ENCODE results near the gene GGT7. TPM values are rescaled to one million over a fixed set of nuclear protein-coding genes. Genes with fewer than 3 reads are reported as not detected.
A peak's percentile ranks its signal among the peaks of the same experiment; 100 is the strongest.
"Not testable (repeated sequence)": the region's sequence is repeated elsewhere in the genome, so short reads cannot be mapped to it uniquely, and the experiment has no call there.

GGT7 gene
- total RNA-seq, 1 experiment from 2014 or later = 1.5 TPM

GRCh38 chr20:34915131-34915530 is 42.5 kb upstream of the GGT7 start:
- ChIA-PET CTCF (no interaction called here), POLR2A (ENCODE audit: unreplicated experiment) (no interaction called here)
- Histone ChIP-seq H3K9me3 (ENCODE audit: low read length) (no peaks in the 10 kb centered on the region), H3K4me2 (ENCODE audit: low read length) (no peak overlapping the region), H3K36me3 (ENCODE audit: low read depth, low read length) (peaks cover 11% of the 10 kb centered on the region; the same call in 1 of the 2 replicates), H4K20me1 (ENCODE audit: low read length) (no peaks in the 10 kb centered on the region), H3K27ac (ENCODE audit: low read length) (no peak overlapping the region), H3K9me2 (replicated peaks; ENCODE audit: low read length) (no peaks in the 10 kb centered on the region), H3K4me1 (ENCODE audit: insufficient read depth, low read length) (peaks cover 12% of the 10 kb centered on the region), H2AFZ (ENCODE audit: low read length) (no peak overlapping the region), H3K27me3 (ENCODE audit: low read length) (no peaks in the 10 kb centered on the region), H3K79me2 (ENCODE audit: low read length) (no peaks in the 10 kb centered on the region), H3K9ac (ENCODE audit: low read length) (no peak overlapping the region), H3K4me3 (ENCODE audit: low read length) (no peak overlapping the region), H3F3A (ENCODE audit: low read length, unreplicated experiment) (no peaks in the 10 kb centered on the region)
- BruUV-seq (replicated peaks) = no TSS peak
- ATAC-seq (no peak), DNase-seq (no peak)
- no peak for TF ChIP-seq EZH2 (IDR thresholded peaks at IDR 0.05; ENCODE audit: low read length, unreplicated experiment)
- TF ChIP-seq EZH2phosphoT487 (IDR thresholded peaks at IDR 0.05; ENCODE audit: borderline replicate concordance, low read length) = no peak
- TF ChIP-seq CTCF (conservative IDR thresholded peaks at IDR 0.05; ENCODE audit: low read depth, low read length) = no peak
- intact Hi-C loops (cut with micrococcal nuclease) = no loop called here

- Histone ChIP-seq H4K20me1 (ENCODE audit: low read length) (no peaks in the 10 kb centered on the region), H3K9ac (ENCODE audit: low read length) (peak overlapping the region; percentile 63), H3K27me3 (ENCODE audit: low read length) (no peaks in the 10 kb centered on the region), H3K36me3 (ENCODE audit: low read depth, low read length) (0 out of 2 replicates have a peak, but pooled peaks cover 4% of the 10 kb centered on the region), H3F3A (ENCODE audit: low read length, unreplicated experiment) (peaks cover 6% of the 10 kb centered on the region), H2AFZ (ENCODE audit: low read length) (no peak overlapping the region), H3K27ac (ENCODE audit: low read length) (peak overlapping the region; percentile 94), H3K79me2 (ENCODE audit: low read length) (no peaks in the 10 kb centered on the region; the same call in 1 of the 2 replicates), H3K4me1 (ENCODE audit: insufficient read depth, low read length) (peaks cover 23% of the 10 kb centered on the region), H3K9me3 (ENCODE audit: low read length) (no peaks in the 10 kb centered on the region), H3K4me3 (ENCODE audit: low read length) (no peak overlapping the region), H3K4me2 (ENCODE audit: low read length) (peak overlapping the region; percentile 60), H3K9me2 (replicated peaks; ENCODE audit: low read length) (no peaks in the 10 kb centered on the region)
- ChIA-PET POLR2A (ENCODE audit: unreplicated experiment) (interaction anchor here (0.6 kb wide), 2 partner anchors 369 to 712 kb away, joined by 3 to 4 read pairs; no protein-coding TSS in a partner anchor), CTCF (interaction anchor here (0.6 to 0.9 kb wide), 2 partner anchors 48 to 61 kb away, joined by 4 to 6 read pairs; partner anchors contain the start of genes GSS and MYH7B)
- ATAC-seq (peak; percentile 99), DNase-seq (peak; percentile 100)
- intact Hi-C loops (cut with micrococcal nuclease) = loop anchor here (1.0 to 2.0 kb wide), 3 partner anchors 14 to 47 kb away; partner anchors contain the start of genes ACSS2, GSS and MYH7B
- no peak for TF ChIP-seq EZH2 (IDR thresholded peaks at IDR 0.05; ENCODE audit: low read length, unreplicated experiment)
- TF ChIP-seq CTCF (conservative IDR thresholded peaks at IDR 0.05; ENCODE audit: low read depth, low read length) = no peak
- no peak for TF ChIP-seq EZH2phosphoT487 (IDR thresholded peaks at IDR 0.05; ENCODE audit: borderline replicate concordance, low read length)
- BruUV-seq (replicated peaks) = no TSS peak
These were observed 35.2 kb upstream of the GGT7 start for GRCh38 chr20:34907616-34908469.

GRCh38 chr20:34904202-34904621 is 31.6 kb upstream of the GGT7 start:
- H3K79me2 ChIP-seq (ENCODE audit: low read length) = no peaks in the 10 kb centered on the region; the same call in 1 of the 2 replicates
- BruUV-seq (replicated peaks) = no TSS peak
- no peak overlapping the region for H3K27ac ChIP-seq (ENCODE audit: low read length)
- TF ChIP-seq CTCF (conservative IDR thresholded peaks at IDR 0.05; ENCODE audit: low read depth, low read length) (no peak), EZH2 (IDR thresholded peaks at IDR 0.05; ENCODE audit: low read length, unreplicated experiment) (no peak), EZH2phosphoT487 (IDR thresholded peaks at IDR 0.05; ENCODE audit: borderline replicate concordance, low read length) (no peak)
- no peaks in the 10 kb centered on the region for H3K27me3 ChIP-seq (ENCODE audit: low read length)
- H2AFZ ChIP-seq (ENCODE audit: low read length) = no peak overlapping the region
- DNase-seq = no peak
- CTCF ChIA-PET = no interaction called here
- ATAC-seq = no peak
- H3K9me2 ChIP-seq (replicated peaks; ENCODE audit: low read length) = no peaks in the 10 kb centered on the region
- H3K4me3 ChIP-seq (ENCODE audit: low read length) = no peak overlapping the region
- H3F3A ChIP-seq (ENCODE audit: low read length, unreplicated experiment) = peaks cover 6% of the 10 kb centered on the region
- H4K20me1 ChIP-seq (ENCODE audit: low read length) = no peaks in the 10 kb centered on the region
- POLR2A ChIA-PET (ENCODE audit: unreplicated experiment) = no interaction called here
- intact Hi-C loops (cut with micrococcal nuclease) = no loop called here
- H3K9me3 ChIP-seq (ENCODE audit: low read length) = no peaks in the 10 kb centered on the region
- H3K4me2 ChIP-seq (ENCODE audit: low read length) = no peak overlapping the region
- no peak overlapping the region for H3K9ac ChIP-seq (ENCODE audit: low read length)
- H3K4me1 ChIP-seq (ENCODE audit: insufficient read depth, low read length) = peaks cover 25% of the 10 kb centered on the region
- H3K36me3 ChIP-seq (ENCODE audit: low read depth, low read length) = peaks cover 6% of the 10 kb centered on the region; the same call in 1 of the 2 replicates

GRCh38 chr20:34898731-34899130 is 26.1 kb upstream of the GGT7 start:
- CTCF ChIA-PET; H3F3A ChIP-seq (ENCODE audit: low read length, unreplicated experiment); H3K27ac ChIP-seq (ENCODE audit: low read length); H4K20me1 ChIP-seq (ENCODE audit: low read length); H3K27me3 ChIP-seq (ENCODE audit: low read length); H3K9me3 ChIP-seq (ENCODE audit: low read length); H3K4me2 ChIP-seq (ENCODE audit: low read length); intact Hi-C loops (cut with micrococcal nuclease); H3K4me3 ChIP-seq (ENCODE audit: low read length); DNase-seq; H3K36me3 ChIP-seq (ENCODE audit: low read depth, low read length); H3K79me2 ChIP-seq (ENCODE audit: low read length); H3K9me2 ChIP-seq (replicated peaks; ENCODE audit: low read length); H2AFZ ChIP-seq (ENCODE audit: low read length); ATAC-seq; H3K9ac ChIP-seq (ENCODE audit: low read length); H3K4me1 ChIP-seq (ENCODE audit: insufficient read depth, low read length); POLR2A ChIA-PET (ENCODE audit: unreplicated experiment); BruUV-seq (replicated peaks): not testable (repeated sequence)

Data from PC-3 (cell line).